Measurements from ENCODE around the gene MPZL1.

- TF ChIP-seq MAX (IDR thresholded peaks at IDR 0.05) (no peak), CTCF (IDR thresholded peaks at IDR 0.05; ENCODE audit: low read depth, low read length, missing input control) (no peak), GABPA (IDR thresholded peaks at IDR 0.05 in 1 of 2, conservative IDR thresholded peaks at IDR 0.05 in 1 of 2) (no peak), SP1 (IDR thresholded peaks at IDR 0.05) (no peak), TAF1 (conservative IDR thresholded peaks at IDR 0.05) (no peak), REST (IDR thresholded peaks at IDR 0.05) (no peak), JUND (IDR thresholded peaks at IDR 0.05) (no peak), YY1 (IDR thresholded peaks at IDR 0.05) (no peak), RAD21 (IDR thresholded peaks at IDR 0.05) (no peak), RXRA (IDR thresholded peaks at IDR 0.05) (no peak), FOXA1 (IDR thresholded peaks at IDR 0.05) (no peak), EGR1 (IDR thresholded peaks at IDR 0.05; ENCODE audit: low read depth in 2 of 2) (no peak)
- TF ChIP-seq, protein P1, sequence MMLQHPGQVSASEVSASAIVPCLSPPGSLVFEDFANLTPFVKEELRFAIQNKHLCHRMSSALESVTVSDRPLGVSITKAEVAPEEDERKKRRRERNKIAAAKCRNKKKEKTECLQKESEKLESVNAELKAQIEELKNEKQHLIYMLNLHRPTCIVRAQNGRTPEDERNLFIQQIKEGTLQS (IDR thresholded peaks at IDR 0.05) = no peak
Observed at GRCh38 chr1:167717351-167717750, 4.4 kb upstream of the MPZL1 start.

Data from liver (tissue), 3 donors.